ENCODE data around the gene RPS19. TPM values are rescaled to one million over a fixed set of nuclear protein-coding genes. Genes with fewer than 3 reads are reported as not detected.

Gene RPS19
- total and polyA plus RNA-seq, 3 donors from 2014 or later, result 869 to 1,270 (median 1,199) TPM

DNA sequence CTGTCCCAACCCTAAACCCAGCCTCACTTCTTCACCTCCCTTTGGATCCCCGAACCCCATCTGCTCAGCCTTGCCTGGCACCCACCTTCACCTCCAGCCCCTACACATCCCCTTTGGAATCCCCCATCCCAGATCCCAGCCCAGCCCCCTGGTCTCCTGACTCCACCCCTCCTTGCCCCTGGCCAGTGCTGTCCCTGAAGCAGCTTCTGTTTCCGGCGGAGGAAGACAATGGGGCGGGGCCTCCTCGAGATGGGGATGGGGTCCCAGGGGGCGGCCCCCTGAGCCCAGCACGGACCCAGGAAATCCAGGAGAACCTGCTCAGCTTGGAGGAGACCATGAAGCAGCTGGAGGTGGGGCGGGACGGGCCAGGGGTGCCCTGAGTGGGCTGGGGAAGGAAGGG, 46.2 kb downstream of the RPS19 start:
- TF ChIP-seq, protein P1, sequence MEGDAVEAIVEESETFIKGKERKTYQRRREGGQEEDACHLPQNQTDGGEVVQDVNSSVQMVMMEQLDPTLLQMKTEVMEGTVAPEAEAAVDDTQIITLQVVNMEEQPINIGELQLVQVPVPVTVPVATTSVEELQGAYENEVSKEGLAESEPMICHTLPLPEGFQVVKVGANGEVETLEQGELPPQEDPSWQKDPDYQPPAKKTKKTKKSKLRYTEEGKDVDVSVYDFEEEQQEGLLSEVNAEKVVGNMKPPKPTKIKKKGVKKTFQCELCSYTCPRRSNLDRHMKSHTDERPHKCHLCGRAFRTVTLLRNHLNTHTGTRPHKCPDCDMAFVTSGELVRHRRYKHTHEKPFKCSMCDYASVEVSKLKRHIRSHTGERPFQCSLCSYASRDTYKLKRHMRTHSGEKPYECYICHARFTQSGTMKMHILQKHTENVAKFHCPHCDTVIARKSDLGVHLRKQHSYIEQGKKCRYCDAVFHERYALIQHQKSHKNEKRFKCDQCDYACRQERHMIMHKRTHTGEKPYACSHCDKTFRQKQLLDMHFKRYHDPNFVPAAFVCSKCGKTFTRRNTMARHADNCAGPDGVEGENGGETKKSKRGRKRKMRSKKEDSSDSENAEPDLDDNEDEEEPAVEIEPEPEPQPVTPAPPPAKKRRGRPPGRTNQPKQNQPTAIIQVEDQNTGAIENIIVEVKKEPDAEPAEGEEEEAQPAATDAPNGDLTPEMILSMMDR (IDR thresholded peaks at IDR 0.05), result no peak
- TF ChIP-seq POLR2A (IDR thresholded peaks at IDR 0.05), result no peak
- Histone ChIP-seq H3K4me1 (no peaks in the 10 kb centered on the region), H3K9me3 (no peaks in the 10 kb centered on the region), H3K36me3 (ENCODE audit: low read depth, missing control alignments) (no peaks in the 10 kb centered on the region), H3K27me3 (no peaks in the 10 kb centered on the region), H3K27ac (no peak overlapping the region), H3K4me3 (no peak overlapping the region)
- intact Hi-C loops (cut with DNase I; ENCODE audit: low total_unique reads), result no loop called here
- DNase-seq, result no peak
- 74 to 77% methylated on average over 7 to 9 of the region's 9 CpGs for WGBS, 2 donors

DNA sequence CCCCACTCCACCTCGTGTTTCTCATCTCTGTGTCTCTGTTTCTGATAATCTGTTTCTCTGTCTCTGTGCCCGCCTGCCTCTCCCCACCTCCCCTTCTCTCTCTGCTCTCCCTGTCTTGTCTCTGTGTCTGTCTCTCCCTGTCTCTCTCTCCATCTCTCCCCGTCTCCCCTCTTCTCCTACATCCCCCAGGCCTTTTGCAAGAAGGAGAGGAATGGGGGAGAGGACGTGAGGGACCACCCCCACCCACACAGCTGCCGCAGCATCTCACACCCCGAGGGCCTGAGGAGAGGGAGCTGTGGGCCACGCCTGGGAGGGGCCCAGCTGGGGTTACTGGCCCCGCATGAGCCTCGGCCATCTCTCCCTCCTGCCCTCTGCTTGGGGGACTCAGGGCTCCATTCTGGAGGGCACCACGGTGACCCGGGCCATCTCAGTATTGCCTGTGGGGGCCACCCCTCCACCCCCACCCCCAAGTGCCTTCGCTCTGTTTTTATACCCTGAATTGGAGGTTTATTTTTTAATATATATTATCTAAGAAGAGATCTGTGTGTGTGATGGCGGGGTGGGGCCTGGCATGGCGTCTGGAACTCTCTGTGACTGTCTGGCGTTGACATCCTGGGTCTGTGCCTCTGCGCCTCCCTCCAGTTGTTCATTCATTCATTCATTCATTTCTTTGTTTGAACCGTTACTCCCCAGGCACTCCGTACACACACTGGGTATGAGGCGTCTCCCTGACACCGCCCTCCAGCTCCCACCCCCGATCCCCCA, 47.0 kb downstream of the RPS19 start:
- Histone ChIP-seq H3K4me3 (no peak overlapping the region), H3K36me3 (ENCODE audit: low read depth, missing control alignments) (no peaks in the 10 kb centered on the region), H3K4me1 (no peaks in the 10 kb centered on the region), H3K27ac (no peak overlapping the region), H3K27me3 (no peaks in the 10 kb centered on the region), H3K9me3 (no peaks in the 10 kb centered on the region)
- intact Hi-C loops (cut with DNase I; ENCODE audit: low total_unique reads), result no loop called here
- no peak for DNase-seq
- TF ChIP-seq, protein P1 (IDR thresholded peaks at IDR 0.05), result no peak
- TF ChIP-seq POLR2A (IDR thresholded peaks at IDR 0.05), result no peak
- 84 to 85% methylated on average over 19 to 21 of the region's 21 CpGs for WGBS, 2 donors

DNA sequence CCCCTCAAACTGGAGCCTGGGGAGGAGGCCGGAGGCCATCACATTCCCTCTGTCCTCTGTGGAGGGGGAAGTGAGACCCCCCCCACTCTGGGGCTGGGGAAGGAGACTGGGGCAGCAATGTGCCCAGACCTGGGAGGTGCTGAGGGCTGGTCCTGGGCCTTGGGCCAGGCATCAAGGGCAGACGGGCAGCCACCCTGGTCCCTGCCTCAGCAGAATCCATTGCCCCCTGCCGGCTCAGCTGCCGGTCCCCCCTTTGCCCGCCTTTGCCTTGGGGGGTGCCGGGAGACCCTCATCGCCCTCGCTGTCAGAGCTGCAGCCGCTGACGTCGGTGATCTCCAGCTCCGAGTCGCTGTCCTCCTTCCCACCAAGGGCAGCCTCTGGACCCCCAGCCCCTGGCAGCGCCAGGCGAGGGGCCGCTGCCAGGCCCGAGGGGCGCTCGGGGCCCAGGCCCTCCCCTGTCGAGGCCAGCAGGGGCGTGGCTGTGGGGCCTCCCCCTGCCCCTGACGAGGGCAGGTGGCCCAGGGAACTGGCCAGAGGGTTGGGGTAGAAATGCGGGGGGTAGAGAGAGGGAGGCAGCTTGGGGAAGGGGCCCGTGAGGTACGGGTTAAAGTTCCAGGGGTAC, 48.0 kb downstream of the RPS19 start:
- Histone ChIP-seq H3K4me1 (no peaks in the 10 kb centered on the region), H3K36me3 (ENCODE audit: low read depth, missing control alignments) (no peaks in the 10 kb centered on the region), H3K27ac (no peak overlapping the region), H3K27me3 (no peaks in the 10 kb centered on the region), H3K4me3 (no peak overlapping the region), H3K9me3 (no peaks in the 10 kb centered on the region)
- TF ChIP-seq POLR2A (IDR thresholded peaks at IDR 0.05), result no peak
- TF ChIP-seq, protein P1 (IDR thresholded peaks at IDR 0.05), result no peak
- 79 to 89% methylated on average over 8 to 23 of the region's 25 CpGs for WGBS, 2 donors
- no peak for DNase-seq
- intact Hi-C loops (cut with DNase I; ENCODE audit: low total_unique reads), result no loop called here

DNA sequence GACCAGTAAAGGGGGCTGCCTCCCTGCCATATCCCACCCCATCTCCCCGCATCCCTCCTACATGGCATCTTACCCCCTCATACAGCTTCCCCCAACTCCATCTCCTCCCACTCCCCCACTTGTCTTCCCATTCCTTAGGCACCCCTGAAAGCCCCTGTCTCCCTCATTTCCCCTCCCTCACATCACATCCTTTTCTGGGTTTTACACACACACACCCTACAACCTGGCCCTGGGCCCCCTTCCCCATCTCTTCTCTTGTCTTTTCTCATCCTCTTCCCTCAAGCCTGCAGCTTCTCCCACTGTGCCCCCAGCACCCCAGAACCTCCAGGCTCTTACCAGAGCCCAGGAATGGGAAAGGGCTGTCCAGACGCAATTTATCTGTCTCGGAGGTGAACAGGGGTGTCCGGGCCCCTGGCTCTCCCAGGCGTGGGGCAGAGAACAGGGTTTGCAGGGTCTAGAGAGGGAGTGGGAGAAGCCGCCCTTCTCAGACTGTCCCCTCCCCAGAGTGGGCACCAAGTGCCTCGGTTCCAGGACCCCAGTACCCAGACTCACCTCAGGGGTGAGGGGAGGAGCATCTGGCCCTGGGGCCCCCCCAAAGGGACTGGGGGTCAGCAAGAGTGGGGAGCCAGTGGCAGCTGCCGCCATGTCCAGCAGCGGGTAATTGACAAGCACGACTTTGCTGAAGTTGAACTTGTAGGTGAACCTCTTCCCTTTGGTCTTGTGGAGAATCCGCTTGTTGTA, 48.8 kb downstream of the RPS19 start:
- peaks cover 2% of the 10 kb centered on the region for H3K4me1 ChIP-seq
- H3K27me3 ChIP-seq, result no peaks in the 10 kb centered on the region
- no peaks in the 10 kb centered on the region for H3K36me3 ChIP-seq (ENCODE audit: low read depth, missing control alignments)
- 72 to 80% methylated on average over 9 to 11 of the region's 11 CpGs for WGBS, 2 donors
- no peak overlapping the region for H3K27ac ChIP-seq
- TF ChIP-seq, protein P1 (IDR thresholded peaks at IDR 0.05), result no peak
- no peak for TF ChIP-seq POLR2A (IDR thresholded peaks at IDR 0.05)
- H3K9me3 ChIP-seq, result no peaks in the 10 kb centered on the region
- intact Hi-C loops (cut with DNase I; ENCODE audit: low total_unique reads), result no loop called here
- H3K4me3 ChIP-seq, result no peak overlapping the region
- no peak for DNase-seq

Measured in testis (tissue), 3 donors.